Body of pancreas (tissue), 4 donors: ENCODE data around the gene HOXD4.

Source experiments
- CTCF ChIP-seq, 7 experiments: fragments of 450-650 bp in 4 of 7; fragments of 200-600 bp in 3 of 7; sonication (generic) in 3 of 7; IDR thresholded peaks; one replicate each; pipeline ENCODE4 v1.5.1; 2016 to 2019; ENCODE audit warnings: antibody characterized with exemption in 7 of 7
- POLR2A ChIP-seq, 3 donors: fragments of 450-650 bp; IDR thresholded peaks; one replicate each; pipeline ENCODE4 v1.6.1; 2016; ENCODE audit warnings: antibody characterized with exemption in 3 of 3, mild to moderate bottlenecking in 2 of 3

- TF ChIP-seq CTCF (IDR thresholded peaks at IDR 0.05) (no peak), POLR2A (IDR thresholded peaks at IDR 0.05) (no peak)
Measured at GRCh38 chr2:176184749-176185148, 33.4 kb downstream of the HOXD4 start.
